GM12878 (cell line): Measurements from ENCODE around the gene METAP2. TPM values are rescaled to one million over a fixed set of nuclear protein-coding genes. Genes with fewer than 3 reads are reported as not detected.

Experiments
- ATAC-seq: fragments of 200-7000 bp; cut with Tn5 transposase; 3 replicates; pipeline ENCODE4 v1.9.1; 2020; ENCODE audit warnings: mild to moderate bottlenecking, moderate library complexity
- BruUV-seq: library from RNA; stranded (reverse); fragments of 400-500 nt; replicated peaks from 2 replicates; lab custom pipeline; 2021; lab: Mats Ljungman, UMichigan
- CTCF ChIA-PET: fragments of 300-600 bp; sonication (Branson Sonifier 250); formaldehyde crosslinking; extraction: SDS; loops from one replicate; lab custom pipeline; 2021; ENCODE audit warnings: inconsistent platforms; lab: Yijun Ruan, JAX
- POLR2A ChIA-PET: fragments of 350-600 bp; formaldehyde crosslinking; extraction: SDS; loops from one replicate; lab custom pipeline; 2021; ENCODE audit warnings: inconsistent platforms; lab: Charles Lee
- RAD21 ChIA-PET: fragments of 300-600 bp; sonication (Branson Sonifier 250); formaldehyde crosslinking; loops from one replicate; lab custom pipeline; 2023; ENCODE audit warnings: antibody characterized with exemption; ENCODE audit not compliant: unreplicated experiment; lab: Charles Lee
- SMC1A ChIA-PET: fragments of 300-600 bp; sonication (Branson Sonifier 250); formaldehyde crosslinking; loops from one replicate; lab custom pipeline; 2023; ENCODE audit not compliant: unreplicated experiment, uncharacterized antibody; lab: Charles Lee
- DNase-seq: peaks from one replicate; pipeline ENCODE4 v3.0.0-alpha.2; 2011; ENCODE audit warnings: low read depth, low spot score
- FAIRE-seq: peaks from 3 replicates; lab custom pipeline; 2011; peaks lifted over from hg19 to GRCh38; lab: Jason Lieb, UNC
- H2AFZ ChIP-seq: 2 replicates; pipeline ENCODE4 v1.6.0; 2011; ENCODE audit warnings: low read depth, low read length, control low read depth; ENCODE audit not compliant: control insufficient read depth
- H3K27ac ChIP-seq: 2 replicates; pipeline ENCODE4 v1.5.1; 2011; ENCODE audit warnings: control low read depth; ENCODE audit not compliant: control insufficient read depth, insufficient read depth
- H3K27me3 ChIP-seq, 2 experiments: replicated peaks in 1 of 2; 2 replicates each; pipeline versions ENCODE4 v1.6.0 to v1.6.1; 2011; ENCODE audit warnings: low read length in 1 of 2; ENCODE audit not compliant: control insufficient read depth in 2 of 2, insufficient read depth in 2 of 2
- H3K36me3 ChIP-seq, 2 experiments: 2 replicates each; pipeline ENCODE4 v1.5.1; 2011; ENCODE audit warnings: low read length in 1 of 2; ENCODE audit not compliant: control insufficient read depth in 2 of 2, insufficient read depth in 2 of 2
- H3K4me1 ChIP-seq: 2 replicates; pipeline ENCODE4 v1.6.1; 2011; ENCODE audit warnings: mild to moderate bottlenecking, low read length, moderate library complexity, mixed read lengths; ENCODE audit not compliant: control insufficient read depth, insufficient read depth
- H3K4me2 ChIP-seq: 2 replicates; pipeline ENCODE4 v1.6.0; 2011; ENCODE audit warnings: control low read depth; ENCODE audit not compliant: control insufficient read depth, insufficient read depth
- H3K4me3 ChIP-seq: fragments of 200-600 bp; sonication (generic); 2 replicates; pipeline ENCODE4 v1.5.1; 2016
- H3K79me2 ChIP-seq: 2 replicates; pipeline ENCODE4 v1.6.0; 2011; ENCODE audit warnings: low read length; ENCODE audit not compliant: control insufficient read depth, insufficient read depth
- H3K9ac ChIP-seq: 2 replicates; pipeline ENCODE4 v1.8.0; 2011; ENCODE audit warnings: low read length, control low read depth, mixed read lengths; ENCODE audit not compliant: control insufficient read depth, insufficient read depth
- H3K9me3 ChIP-seq: replicated peaks from 3 replicates; pipeline ENCODE4 v1.5.1; 2011; ENCODE audit warnings: mild to moderate bottlenecking, low read length; ENCODE audit not compliant: control insufficient read depth, insufficient read depth
- H4K20me1 ChIP-seq: 2 replicates; pipeline ENCODE4 v1.6.0; 2011; ENCODE audit not compliant: control insufficient read depth, insufficient read depth
- ASH2L ChIP-seq: fragments of 300-600, 200-600 bp; sonication (generic); IDR thresholded peaks from 2 replicates; pipeline ENCODE4 v1.6.1; 2017; ENCODE audit warnings: low read depth, mild to moderate bottlenecking, borderline replicate concordance
- CBFB ChIP-seq: IDR thresholded peaks from 2 replicates; pipeline ENCODE4 v1.6.1; 2016; ENCODE audit warnings: antibody characterized with exemption, low read depth
- EED ChIP-seq: sonication (generic); IDR thresholded peaks from 2 replicates; pipeline ENCODE4 v1.6.1; 2016; ENCODE audit warnings: antibody characterized with exemption, low read depth
- MXI1 ChIP-seq: fragments of 150-350 bp; IDR thresholded peaks from 2 replicates; pipeline ENCODE4 v1.6.1; 2011; ENCODE audit warnings: low read depth, mild to moderate bottlenecking, inconsistent platforms, low read length, improper control_type of control experiment
- POLR2AphosphoS2 ChIP-seq: IDR thresholded peaks from 2 replicates; pipeline ENCODE4 v1.6.1; 2011; ENCODE audit warnings: low read depth, mild to moderate bottlenecking, low read length, improper control_type of control experiment, moderate library complexity
- WGBS: methylation state at CpG from one replicate; pipeline ENCODE4 v1.1.6; 2016; ENCODE audit warnings: low lambda C conversion rate; ENCODE audit not compliant: insufficient replicate concordance, insufficient coverage; ENCODE audit errors: missing lambda C conversion rate; 5-methylcytosine and 5-hydroxymethylcytosine counted together
- in situ Hi-C: fragments of 300-500 bp; cut with MboI; formaldehyde crosslinking; loops from 9 replicates; pipeline ENCODE4 v1.14.3; 2018; ENCODE audit warnings: mixed read lengths
- intact Hi-C: fragments of 100-400 bp; cut with micrococcal nuclease; formaldehyde crosslinking; loops from one replicate; pipeline ENCODE4 v1.14.2; 2022; ENCODE audit not compliant: unreplicated experiment
- polyA plus RNA-seq, 11 experiments: library from polyadenylated mRNA; depleted of rRNA in 4 of 11; unstranded in 6 of 11; stranded (reverse) in 5 of 11; fragments of >200 nt; fragmentation: Nextera tagmentation in 4 of 11; fragmentation: Illumina TruSeq in 1 of 11; extraction: Ambion mirVana in 4 of 11; extraction: Trizol in 1 of 11; gene quantifications; 1 replicate in 1 of 11; 2 replicates in 10 of 11; pipeline versions ENCODE4 v1.2.1 to v1.2.3, GENCODE V29; 2011 to 2016; ENCODE audit warnings: inconsistent platforms in 2 of 11, missing spikeins in 2 of 11, low read depth in 1 of 11
- total RNA-seq, 4 experiments: library from RNA; depleted of rRNA in 3 of 4; stranded (reverse); fragments of >200 nt in 3 of 4; fragmentation: Illumina TruSeq in 1 of 4; extraction: Trizol in 1 of 4; gene quantifications; 2 replicates each; pipeline versions ENCODE4 v1.2.1 to v1.2.3, GENCODE V29; 2013 to 2021
- TF ChIP-seq, protein P1 (sequence below), 3 experiments: IDR thresholded peaks in 2 of 3; conservative IDR thresholded peaks in 1 of 3; 2 replicates each; pipeline ENCODE4 v1.5.1; 2011; ENCODE audit warnings: low read depth in 3 of 3, low read length in 3 of 3, mild to moderate bottlenecking in 3 of 3, control low read depth in 2 of 3, moderate library complexity in 2 of 3, inconsistent platforms in 1 of 3, mixed read lengths in 1 of 3; ENCODE audit not compliant: control insufficient read depth in 2 of 3, insufficient read depth in 1 of 3; ENCODE audit errors: extremely low read depth in 1 of 3
- TF ChIP-seq, protein P2 (sequence below): IDR thresholded peaks from 2 replicates; pipeline ENCODE4 v1.6.1; 2011; ENCODE audit warnings: mild to moderate bottlenecking, low read depth, low read length, moderate library complexity; ENCODE audit not compliant: insufficient replicate concordance
- TF ChIP-seq, protein P3 (sequence below): IDR thresholded peaks from 2 replicates; pipeline ENCODE4 v1.6.1; 2011; ENCODE audit warnings: borderline replicate concordance, low read depth, mild to moderate bottlenecking, moderate library complexity, mixed read lengths, low read length; ENCODE audit not compliant: insufficient read depth; ENCODE audit errors: extremely low read length
- TF ChIP-seq, protein P4 (sequence below): IDR thresholded peaks from 2 replicates; pipeline ENCODE4 v1.6.1; 2012; ENCODE audit warnings: improper control_type of control experiment, low read depth, low read length; ENCODE audit not compliant: insufficient replicate concordance
- TF ChIP-seq, protein P5 (sequence below): fragments of 450-650 bp; IDR thresholded peaks from 2 replicates; pipeline ENCODE4 v1.6.1; 2017; ENCODE audit warnings: borderline replicate concordance

The METAP2 gene
- total and polyA plus RNA-seq, 10 of the 15 experiments (the other 5 are each of a cell fraction or from before 2014, with no cell fraction given) = 50.7 to 132 (median 73.9) TPM

DNA sequence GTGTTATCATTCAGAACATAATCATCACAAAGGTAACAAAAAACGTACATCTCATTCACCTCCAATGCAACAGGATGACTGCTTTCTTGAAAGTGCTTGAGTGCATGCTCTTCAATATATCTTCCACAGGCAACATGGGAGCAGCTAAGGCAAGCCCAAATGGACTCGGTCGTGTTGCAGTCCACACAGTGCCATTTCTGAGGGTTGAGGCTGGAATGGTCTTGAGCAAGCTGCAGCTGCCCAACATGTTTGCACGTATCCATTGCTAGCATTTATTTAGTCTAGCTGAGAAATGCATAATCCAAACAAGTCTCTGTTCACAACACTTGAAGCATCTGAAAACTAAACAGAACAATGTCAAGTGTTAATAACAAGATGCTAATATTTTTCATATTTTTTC, 60.0 kb downstream of the METAP2 start (continued):
- TF ChIP-seq, protein P1, sequence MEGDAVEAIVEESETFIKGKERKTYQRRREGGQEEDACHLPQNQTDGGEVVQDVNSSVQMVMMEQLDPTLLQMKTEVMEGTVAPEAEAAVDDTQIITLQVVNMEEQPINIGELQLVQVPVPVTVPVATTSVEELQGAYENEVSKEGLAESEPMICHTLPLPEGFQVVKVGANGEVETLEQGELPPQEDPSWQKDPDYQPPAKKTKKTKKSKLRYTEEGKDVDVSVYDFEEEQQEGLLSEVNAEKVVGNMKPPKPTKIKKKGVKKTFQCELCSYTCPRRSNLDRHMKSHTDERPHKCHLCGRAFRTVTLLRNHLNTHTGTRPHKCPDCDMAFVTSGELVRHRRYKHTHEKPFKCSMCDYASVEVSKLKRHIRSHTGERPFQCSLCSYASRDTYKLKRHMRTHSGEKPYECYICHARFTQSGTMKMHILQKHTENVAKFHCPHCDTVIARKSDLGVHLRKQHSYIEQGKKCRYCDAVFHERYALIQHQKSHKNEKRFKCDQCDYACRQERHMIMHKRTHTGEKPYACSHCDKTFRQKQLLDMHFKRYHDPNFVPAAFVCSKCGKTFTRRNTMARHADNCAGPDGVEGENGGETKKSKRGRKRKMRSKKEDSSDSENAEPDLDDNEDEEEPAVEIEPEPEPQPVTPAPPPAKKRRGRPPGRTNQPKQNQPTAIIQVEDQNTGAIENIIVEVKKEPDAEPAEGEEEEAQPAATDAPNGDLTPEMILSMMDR (IDR thresholded peaks at IDR 0.05 in 2 of 3, conservative IDR thresholded peaks at IDR 0.05 in 1 of 3; ENCODE audit: control insufficient read depth in 2 of 3, extremely low read depth in 1 of 3, insufficient read depth in 1 of 3, low read depth in 3 of 3, low read length in 3 of 3) = no peak

DNA sequence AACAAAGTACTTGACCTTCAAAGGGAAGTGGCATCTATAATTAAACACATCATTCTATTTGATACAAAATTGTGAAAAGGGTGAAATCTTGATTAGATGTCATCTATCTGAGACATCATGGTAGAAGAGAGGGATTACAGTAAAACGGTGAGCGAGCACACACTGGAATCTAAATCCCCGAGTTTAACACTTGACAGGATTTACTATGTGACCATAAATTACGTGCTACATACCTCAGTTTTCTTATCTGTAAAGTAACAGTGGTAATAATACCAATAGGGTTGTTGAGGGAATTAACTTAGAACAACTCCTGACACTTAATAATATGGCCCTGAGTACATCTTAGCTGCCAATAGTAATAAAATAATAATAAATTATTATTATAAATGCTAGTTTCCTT, 64.1 kb downstream of the METAP2 start:
- Histone ChIP-seq H3K4me1 (no peaks in the 10 kb centered on the region), H3K27me3 (no peaks in the 10 kb centered on the region; a peak in 1 of 4 replicates), H3K9me3 (no peaks in the 10 kb centered on the region), H3K4me3 (no peak overlapping the region), H3K36me3 (no peaks in the 10 kb centered on the region), H3K27ac (no peak overlapping the region), H3K9ac (no peak overlapping the region), H3K79me2 (no peaks in the 10 kb centered on the region), H3K4me2 (no peak overlapping the region), H4K20me1 (no peaks in the 10 kb centered on the region), H2AFZ (no peak overlapping the region)
- no peak for FAIRE-seq
- ChIA-PET RAD21 (no interaction called here), SMC1A (interaction anchor here (0.8 to 1.2 kb wide), 2 partner anchors 16 to 421 kb away, joined by 3 to 5 read pairs; no protein-coding TSS in a partner anchor), CTCF (interaction anchor here (1.1 to 6.3 kb wide), 3 partner anchors 36 to 421 kb away, joined by 3 to 120 read pairs (median 6); no protein-coding TSS in a partner anchor), POLR2A (no interaction called here)
- intact Hi-C loops = loop anchor here (10.0 kb wide), 3 partner anchors 193 to 993 kb away; no protein-coding TSS in a partner anchor
- no peak for ATAC-seq
- no peak for DNase-seq
- BruUV-seq = no TSS peak
- WGBS = 32% methylated on average over 4 of the region's 4 CpGs
- in situ Hi-C loops = loop anchor here (5.0 kb wide), 1 partner anchor 421 kb away; no protein-coding TSS in a partner anchor
- TF ChIP-seq CBFB = no peak
- no peak for TF ChIP-seq EED
- TF ChIP-seq, protein P2, sequence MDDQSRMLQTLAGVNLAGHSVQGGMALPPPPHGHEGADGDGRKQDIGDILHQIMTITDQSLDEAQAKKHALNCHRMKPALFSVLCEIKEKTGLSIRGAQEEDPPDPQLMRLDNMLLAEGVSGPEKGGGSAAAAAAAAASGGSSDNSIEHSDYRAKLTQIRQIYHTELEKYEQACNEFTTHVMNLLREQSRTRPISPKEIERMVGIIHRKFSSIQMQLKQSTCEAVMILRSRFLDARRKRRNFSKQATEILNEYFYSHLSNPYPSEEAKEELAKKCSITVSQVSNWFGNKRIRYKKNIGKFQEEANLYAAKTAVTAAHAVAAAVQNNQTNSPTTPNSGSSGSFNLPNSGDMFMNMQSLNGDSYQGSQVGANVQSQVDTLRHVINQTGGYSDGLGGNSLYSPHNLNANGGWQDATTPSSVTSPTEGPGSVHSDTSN = no peak
- TF ChIP-seq, protein P3, sequence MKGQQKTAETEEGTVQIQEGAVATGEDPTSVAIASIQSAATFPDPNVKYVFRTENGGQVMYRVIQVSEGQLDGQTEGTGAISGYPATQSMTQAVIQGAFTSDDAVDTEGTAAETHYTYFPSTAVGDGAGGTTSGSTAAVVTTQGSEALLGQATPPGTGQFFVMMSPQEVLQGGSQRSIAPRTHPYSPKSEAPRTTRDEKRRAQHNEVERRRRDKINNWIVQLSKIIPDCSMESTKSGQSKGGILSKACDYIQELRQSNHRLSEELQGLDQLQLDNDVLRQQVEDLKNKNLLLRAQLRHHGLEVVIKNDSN = no peak
- TF ChIP-seq, protein P4, sequence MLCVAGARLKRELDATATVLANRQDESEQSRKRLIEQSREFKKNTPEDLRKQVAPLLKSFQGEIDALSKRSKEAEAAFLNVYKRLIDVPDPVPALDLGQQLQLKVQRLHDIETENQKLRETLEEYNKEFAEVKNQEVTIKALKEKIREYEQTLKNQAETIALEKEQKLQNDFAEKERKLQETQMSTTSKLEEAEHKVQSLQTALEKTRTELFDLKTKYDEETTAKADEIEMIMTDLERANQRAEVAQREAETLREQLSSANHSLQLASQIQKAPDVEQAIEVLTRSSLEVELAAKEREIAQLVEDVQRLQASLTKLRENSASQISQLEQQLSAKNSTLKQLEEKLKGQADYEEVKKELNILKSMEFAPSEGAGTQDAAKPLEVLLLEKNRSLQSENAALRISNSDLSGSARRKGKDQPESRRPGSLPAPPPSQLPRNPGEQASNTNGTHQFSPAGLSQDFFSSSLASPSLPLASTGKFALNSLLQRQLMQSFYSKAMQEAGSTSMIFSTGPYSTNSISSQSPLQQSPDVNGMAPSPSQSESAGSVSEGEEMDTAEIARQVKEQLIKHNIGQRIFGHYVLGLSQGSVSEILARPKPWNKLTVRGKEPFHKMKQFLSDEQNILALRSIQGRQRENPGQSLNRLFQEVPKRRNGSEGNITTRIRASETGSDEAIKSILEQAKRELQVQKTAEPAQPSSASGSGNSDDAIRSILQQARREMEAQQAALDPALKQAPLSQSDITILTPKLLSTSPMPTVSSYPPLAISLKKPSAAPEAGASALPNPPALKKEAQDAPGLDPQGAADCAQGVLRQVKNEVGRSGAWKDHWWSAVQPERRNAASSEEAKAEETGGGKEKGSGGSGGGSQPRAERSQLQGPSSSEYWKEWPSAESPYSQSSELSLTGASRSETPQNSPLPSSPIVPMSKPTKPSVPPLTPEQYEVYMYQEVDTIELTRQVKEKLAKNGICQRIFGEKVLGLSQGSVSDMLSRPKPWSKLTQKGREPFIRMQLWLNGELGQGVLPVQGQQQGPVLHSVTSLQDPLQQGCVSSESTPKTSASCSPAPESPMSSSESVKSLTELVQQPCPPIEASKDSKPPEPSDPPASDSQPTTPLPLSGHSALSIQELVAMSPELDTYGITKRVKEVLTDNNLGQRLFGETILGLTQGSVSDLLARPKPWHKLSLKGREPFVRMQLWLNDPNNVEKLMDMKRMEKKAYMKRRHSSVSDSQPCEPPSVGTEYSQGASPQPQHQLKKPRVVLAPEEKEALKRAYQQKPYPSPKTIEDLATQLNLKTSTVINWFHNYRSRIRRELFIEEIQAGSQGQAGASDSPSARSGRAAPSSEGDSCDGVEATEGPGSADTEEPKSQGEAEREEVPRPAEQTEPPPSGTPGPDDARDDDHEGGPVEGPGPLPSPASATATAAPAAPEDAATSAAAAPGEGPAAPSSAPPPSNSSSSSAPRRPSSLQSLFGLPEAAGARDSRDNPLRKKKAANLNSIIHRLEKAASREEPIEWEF = no peak
- no peak for TF ChIP-seq MXI1
- no peak for TF ChIP-seq ASH2L
- TF ChIP-seq, protein P5, sequence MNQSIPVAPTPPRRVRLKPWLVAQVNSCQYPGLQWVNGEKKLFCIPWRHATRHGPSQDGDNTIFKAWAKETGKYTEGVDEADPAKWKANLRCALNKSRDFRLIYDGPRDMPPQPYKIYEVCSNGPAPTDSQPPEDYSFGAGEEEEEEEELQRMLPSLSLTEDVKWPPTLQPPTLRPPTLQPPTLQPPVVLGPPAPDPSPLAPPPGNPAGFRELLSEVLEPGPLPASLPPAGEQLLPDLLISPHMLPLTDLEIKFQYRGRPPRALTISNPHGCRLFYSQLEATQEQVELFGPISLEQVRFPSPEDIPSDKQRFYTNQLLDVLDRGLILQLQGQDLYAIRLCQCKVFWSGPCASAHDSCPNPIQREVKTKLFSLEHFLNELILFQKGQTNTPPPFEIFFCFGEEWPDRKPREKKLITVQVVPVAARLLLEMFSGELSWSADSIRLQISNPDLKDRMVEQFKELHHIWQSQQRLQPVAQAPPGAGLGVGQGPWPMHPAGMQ = no peak
- no peak for TF ChIP-seq POLR2AphosphoS2
